ENCODE results near the gene MORN1. TPM values are rescaled to one million over a fixed set of nuclear protein-coding genes. Genes with fewer than 3 reads are reported as not detected.

Gene MORN1
- total and polyA plus RNA-seq, 8 donors = 4.7 to 9.3 (median 5.3) TPM

GRCh38 chr1:2322065-2322571 lies 69.2 kb downstream of the MORN1 start:
- no peaks in the 10 kb centered on the region for H3K27me3 ChIP-seq
- ATAC-seq (peak; percentile 62 to 79 (median 72)), FAIRE-seq (no peak), DNase-seq (peak in 3 of 6 donors; percentile 56 to 67 (median 61))
- no peaks in the 10 kb centered on the region for H3K36me3 ChIP-seq
- no peak for TF ChIP-seq CTCF (IDR thresholded peaks at IDR 0.05)
- no peaks in the 10 kb centered on the region for H3K9me3 ChIP-seq
- peak overlapping the region; percentile 6 to 63 (median 46) for H3K27ac ChIP-seq
- no peak overlapping the region for H3K4me3 ChIP-seq
- intact Hi-C loops (cut with DNase I) = no loop called here
- no peaks in the 10 kb centered on the region for H3K4me1 ChIP-seq
- 23 to 30% methylated on average over 27 to 30 of the region's 30 CpGs for WGBS, 2 donors

- Histone ChIP-seq H3K27ac (no peak overlapping the region), H3K4me3 (no peak overlapping the region), H3K27me3 (no peaks in the 10 kb centered on the region), H3K9me3 (no peaks in the 10 kb centered on the region), H3K36me3 (no peaks in the 10 kb centered on the region), H3K4me1 (no peaks in the 10 kb centered on the region)
- no peak for DNase-seq
- intact Hi-C loops (cut with DNase I) = no loop called here
- no peak for FAIRE-seq
- no peak for ATAC-seq
- WGBS, 2 donors = 78 to 83% methylated on average over 39 to 41 of the region's 41 CpGs
- TF ChIP-seq CTCF (IDR thresholded peaks at IDR 0.05) = no peak
Observed at GRCh38 chr1:2320760-2321667, 70.3 kb downstream of the MORN1 start.

- no peak for FAIRE-seq
- no peak for DNase-seq
- Histone ChIP-seq H3K27me3 (no peaks in the 10 kb centered on the region), H3K9me3 (no peaks in the 10 kb centered on the region), H3K27ac (no peak overlapping the region), H3K36me3 (no peaks in the 10 kb centered on the region), H3K4me1 (no peaks in the 10 kb centered on the region), H3K4me3 (no peak overlapping the region)
- intact Hi-C loops (cut with DNase I) = no loop called here
- WGBS, 2 donors = 78 to 80% methylated on average over 15 of the region's 15 CpGs
- no peak for ATAC-seq
- no peak for TF ChIP-seq CTCF (IDR thresholded peaks at IDR 0.05)
Observed at GRCh38 chr1:2320006-2320405, 71.3 kb downstream of the MORN1 start.

GRCh38 chr1:2319291-2319690 lies 72.1 kb downstream of the MORN1 start:
- H3K9me3 ChIP-seq = no peaks in the 10 kb centered on the region
- FAIRE-seq (no peak), DNase-seq (no peak), ATAC-seq (no peak)
- no peaks in the 10 kb centered on the region for H3K27me3 ChIP-seq
- TF ChIP-seq CTCF (IDR thresholded peaks at IDR 0.05) = no peak
- no peak overlapping the region for H3K4me3 ChIP-seq
- H3K36me3 ChIP-seq = no peaks in the 10 kb centered on the region
- intact Hi-C loops (cut with DNase I) = no loop called here
- WGBS, 2 donors = 74 to 79% methylated on average over 21 of the region's 21 CpGs
- no peak overlapping the region for H3K27ac ChIP-seq
- H3K4me1 ChIP-seq = no peaks in the 10 kb centered on the region

Measured in pancreas (tissue), 10 donors.